Right lobe of liver (tissue), 4 donors: ENCODE measurements around the gene TMC2.

Experiments
- POLR2A ChIP-seq: fragments of 450-650 bp; IDR thresholded peaks from one replicate; pipeline ENCODE4 v1.6.1; 2017; ENCODE audit warnings: antibody characterized with exemption, mild to moderate bottlenecking
- TF ChIP-seq, protein P1 (sequence below), 4 donors: fragments of 200-600 bp in 3 of 4; fragments of 450-650 bp in 1 of 4; IDR thresholded peaks; one replicate each; pipeline versions ENCODE4 v1.5.1 to v1.8.0; 2016 to 2022; ENCODE audit warnings: antibody characterized with exemption in 4 of 4, mild to moderate bottlenecking in 2 of 4
- donor health status: DM: no; HTN: no; CAD: no.
- donor health status: DM: no; HTN: no; CAD: no.
- donor health status: DM: no; HTN: yes; CAD: no.

DNA sequence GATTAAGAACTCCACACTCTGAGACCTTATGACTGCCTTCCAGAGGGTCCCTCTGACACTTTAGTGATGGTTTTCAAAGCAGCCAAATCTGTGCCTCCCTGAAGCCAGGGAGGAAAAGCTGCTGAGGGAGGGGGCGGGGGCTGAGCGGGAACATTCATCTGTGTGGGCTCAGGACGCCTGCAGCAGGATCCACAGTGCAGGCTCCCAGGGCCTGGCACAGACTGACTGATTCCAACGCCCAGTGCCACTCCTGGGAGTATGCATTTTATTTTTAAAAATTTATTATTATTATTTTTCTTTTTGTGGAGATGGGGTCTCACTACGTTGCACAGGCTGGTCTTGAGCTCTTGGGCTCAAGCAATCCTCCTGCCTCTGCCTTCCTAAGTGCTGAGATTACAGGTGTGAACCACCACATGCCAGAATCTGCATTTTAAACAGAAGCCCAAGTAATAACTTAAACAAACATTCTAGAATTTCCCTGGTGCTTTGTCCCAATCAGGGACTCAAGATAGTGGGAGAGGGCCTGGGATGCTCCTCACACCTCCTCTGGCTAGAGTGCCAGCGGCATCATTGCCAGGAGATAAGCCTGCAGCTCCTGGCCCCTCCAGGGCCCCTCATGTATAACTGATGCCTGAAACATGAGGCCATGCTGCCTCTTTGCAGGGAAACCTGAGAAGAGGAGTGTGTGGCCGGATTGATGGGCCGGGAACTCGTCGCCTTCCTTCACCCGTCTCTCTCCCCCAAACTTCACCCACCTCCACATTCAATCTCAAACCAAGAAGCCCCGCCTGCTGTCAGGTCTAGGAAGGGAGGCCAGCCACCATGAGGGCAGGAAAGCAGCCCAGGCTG, 438 bp upstream of the TMC2 start:
- TF ChIP-seq, protein P1, sequence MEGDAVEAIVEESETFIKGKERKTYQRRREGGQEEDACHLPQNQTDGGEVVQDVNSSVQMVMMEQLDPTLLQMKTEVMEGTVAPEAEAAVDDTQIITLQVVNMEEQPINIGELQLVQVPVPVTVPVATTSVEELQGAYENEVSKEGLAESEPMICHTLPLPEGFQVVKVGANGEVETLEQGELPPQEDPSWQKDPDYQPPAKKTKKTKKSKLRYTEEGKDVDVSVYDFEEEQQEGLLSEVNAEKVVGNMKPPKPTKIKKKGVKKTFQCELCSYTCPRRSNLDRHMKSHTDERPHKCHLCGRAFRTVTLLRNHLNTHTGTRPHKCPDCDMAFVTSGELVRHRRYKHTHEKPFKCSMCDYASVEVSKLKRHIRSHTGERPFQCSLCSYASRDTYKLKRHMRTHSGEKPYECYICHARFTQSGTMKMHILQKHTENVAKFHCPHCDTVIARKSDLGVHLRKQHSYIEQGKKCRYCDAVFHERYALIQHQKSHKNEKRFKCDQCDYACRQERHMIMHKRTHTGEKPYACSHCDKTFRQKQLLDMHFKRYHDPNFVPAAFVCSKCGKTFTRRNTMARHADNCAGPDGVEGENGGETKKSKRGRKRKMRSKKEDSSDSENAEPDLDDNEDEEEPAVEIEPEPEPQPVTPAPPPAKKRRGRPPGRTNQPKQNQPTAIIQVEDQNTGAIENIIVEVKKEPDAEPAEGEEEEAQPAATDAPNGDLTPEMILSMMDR (IDR thresholded peaks at IDR 0.05) = no peak
- TF ChIP-seq POLR2A = no peak
